ENCODE measurements around the gene NAA80. TPM values are rescaled to one million over a fixed set of nuclear protein-coding genes. Genes with fewer than 3 reads are reported as not detected.

The NAA80 gene
- total RNA-seq, 1 experiment from 2014 or later, result 6.0 TPM

- no peak overlapping the region for H2AFZ ChIP-seq (ENCODE audit: low read length)
- no peak overlapping the region for H3K4me3 Mint-ChIP-seq
- H3K4me1 ChIP-seq (ENCODE audit: insufficient read depth, low read length), result peaks cover under 1% of the 10 kb centered on the region; the same call in 1 of the 2 replicates
Observed at GRCh38 chr3:50258979-50259378, 40.2 kb downstream of the NAA80 start.

More at GRCh38 chr3:50258979-50259378, 40.2 kb downstream of the NAA80 start:
- peak overlapping the region in 1 of 3 experiments; percentile 73; a peak in 2 of 7 replicates for H3K27ac Mint-ChIP-seq
- Histone ChIP-seq H2BK120ac (ENCODE audit: low read depth, low read length, poor library complexity, severe bottlenecking) (no peak overlapping the region), H2BK20ac (ENCODE audit: low read depth, low read length, poor library complexity, severe bottlenecking) (no peak overlapping the region), H2BK5ac (ENCODE audit: insufficient read length, low read length) (no peak overlapping the region), H3T11ph (ENCODE audit: low read length) (no peak overlapping the region), H3K27me3 (ENCODE audit: insufficient read depth, low read length) (no peaks in the 10 kb centered on the region), H3K9me3 (ENCODE audit: control insufficient read depth, low read depth, low read length) (no peaks in the 10 kb centered on the region), H3K79me2 (ENCODE audit: insufficient read depth, low read length) (no peaks in the 10 kb centered on the region), H3K23ac (ENCODE audit: insufficient read length, low read depth, low read length) (no peak overlapping the region), H4K20me1 (ENCODE audit: control insufficient read depth, insufficient read depth, insufficient read length) (peaks cover 2% of the 10 kb centered on the region), H3K4ac (ENCODE audit: low read depth, low read length) (no peak overlapping the region), H4K5ac (ENCODE audit: insufficient read length, low read depth, low read length) (no peak overlapping the region), H3K23me2 (ENCODE audit: insufficient read length, low read depth, low read length, poor library complexity, severe bottlenecking) (no peaks in the 10 kb centered on the region), H3K18ac (ENCODE audit: insufficient read length, low read depth, low read length) (no peak overlapping the region), H3K14ac (ENCODE audit: insufficient read depth, low read length) (no peak overlapping the region), H3K4me2 (ENCODE audit: insufficient read depth, insufficient read length, low read length) (no peak overlapping the region), H2BK12ac (ENCODE audit: insufficient read length, low read depth, low read length) (no peak overlapping the region), H2BK15ac (ENCODE audit: low read depth, low read length) (no peak overlapping the region), H3K56ac (ENCODE audit: insufficient read length, low read depth, low read length) (no peak overlapping the region), H4K8ac (replicated peaks; ENCODE audit: insufficient read length, low read depth, low read length) (no peak overlapping the region), H4K91ac (ENCODE audit: insufficient read length, low read depth, low read length) (no peak overlapping the region), H3K79me1 (ENCODE audit: insufficient read depth, low read depth, low read length, poor library complexity, severe bottlenecking) (no peaks in the 10 kb centered on the region), H3K27ac (ENCODE audit: insufficient read length, low read depth, low read length) (no peak overlapping the region), H3K9ac (ENCODE audit: extremely low read depth, insufficient read length, low read length) (no peak overlapping the region), H2AK5ac (ENCODE audit: insufficient read length, low read length) (no peak overlapping the region)
- H3K9me3 Mint-ChIP-seq, result no peaks in the 10 kb centered on the region
- no CpG with 5 or more reads among the region's 16 CpGs for WGBS (ENCODE audit: extremely low coverage, insufficient read length, low lambda C conversion rate)
- peak; percentile 27; the same call in 1 of the 3 replicates for TF ChIP-seq CTCF (conservative IDR thresholded peaks at IDR 0.05)
- H3K4me1 Mint-ChIP-seq, result peaks cover 21 to 46% of the 10 kb centered on the region in 2 experiments
- DNase-seq, result no peak
- H3K36me3 Mint-ChIP-seq (ENCODE audit: insufficient read depth in 1 of 3, low read depth in 3 of 3), result peaks cover 14 to 38% (median 29%) of the 10 kb centered on the region in 3 experiments; a peak in 6 of 7 replicates
- peaks cover 1% of the 10 kb centered on the region; the same call in 1 of the 2 replicates for H3K27me3 Mint-ChIP-seq (ENCODE audit: low read depth)

All from H9 (cell line).